Colonic mucosa (tissue), 4 donors: ENCODE data around the gene LY6G6F. TPM values are rescaled to one million over a fixed set of nuclear protein-coding genes. Genes with fewer than 3 reads are reported as not detected.

Source experiments
- DNase-seq: peaks from one replicate; pipeline ENCODE4 v3.0.0-alpha.2; 2020
- H3K27ac ChIP-seq: fragments of 200-600 bp; one replicate; pipeline ENCODE4 v1.8.0; 2021
- H3K27me3 ChIP-seq: fragments of 200-600 bp; one replicate; pipeline ENCODE4 v1.8.0; 2021
- H3K36me3 ChIP-seq: fragments of 200-600 bp; one replicate; pipeline ENCODE4 v1.8.0; 2021
- H3K4me1 ChIP-seq: fragments of 200-600 bp; one replicate; pipeline ENCODE4 v1.8.0; 2021; ENCODE audit warnings: mild to moderate bottlenecking
- H3K4me3 ChIP-seq: fragments of 200-600 bp; one replicate; pipeline ENCODE4 v1.8.0; 2021
- H3K9ac ChIP-seq, 2 donors: one replicate each; pipeline ENCODE4 v1.7.0; 2013; ENCODE audit warnings: control low read depth in 2 of 2, low read depth in 2 of 2, low read length in 2 of 2
- H3K9me3 ChIP-seq: fragments of 200-600 bp; one replicate; pipeline ENCODE4 v1.8.0; 2021
- CTCF ChIP-seq: fragments of 200-600 bp; IDR thresholded peaks from one replicate; pipeline ENCODE4 v1.8.0; 2022; ENCODE audit warnings: antibody characterized with exemption, mild to moderate bottlenecking
- intact Hi-C: fragments of 100-400 bp; cut with DNase I; formaldehyde crosslinking; loops from one replicate; pipeline ENCODE4 v1.14.1; 2022
- total RNA-seq, 2 donors: library from RNA; stranded (reverse); fragmentation: NEBNext Ultra II Directional in 1 of 2; extraction: Animal tissue kit (Norgen Biotek cat#: 25700) in 1 of 2; gene quantifications; one replicate each; pipeline ENCODE4 v1.2.1, GENCODE V29; 2021
- donor health status: healthy.
- donor health status: DM: no; HTN: no; CAD: no.
- donor health status: DM: no; HTN: no; CAD: no.

Gene LY6G6F
- total RNA-seq, 2 donors from 2014 or later = not detected

GRCh38 chr6:31741815-31742214 lies 35.1 kb downstream of the LY6G6F start:
- intact Hi-C loops = no loop called here
- Histone ChIP-seq H3K27me3 (no peaks in the 10 kb centered on the region), H3K9ac (no peak overlapping the region), H3K9me3 (no peaks in the 10 kb centered on the region), H3K36me3 (no peaks in the 10 kb centered on the region), H3K4me1 (peaks cover 7% of the 10 kb centered on the region), H3K27ac (no peak overlapping the region), H3K4me3 (no peak overlapping the region)
- DNase-seq = no peak
- no peak for TF ChIP-seq CTCF

GRCh38 chr6:31742894-31743293 lies 36.2 kb downstream of the LY6G6F start:
- Histone ChIP-seq H3K4me1 (peaks cover 4% of the 10 kb centered on the region), H3K36me3 (no peaks in the 10 kb centered on the region), H3K27ac (no peak overlapping the region), H3K4me3 (no peak overlapping the region), H3K9me3 (no peaks in the 10 kb centered on the region), H3K27me3 (no peaks in the 10 kb centered on the region), H3K9ac (no peak overlapping the region)
- intact Hi-C loops = no loop called here
- no peak for TF ChIP-seq CTCF
- DNase-seq = no peak

GRCh38 chr6:31744422-31744821 lies 37.8 kb downstream of the LY6G6F start:
- Histone ChIP-seq H3K4me3 (no peak overlapping the region), H3K9me3 (no peaks in the 10 kb centered on the region), H3K36me3 (no peaks in the 10 kb centered on the region), H3K4me1 (no peaks in the 10 kb centered on the region), H3K9ac (no peak overlapping the region), H3K27ac (no peak overlapping the region), H3K27me3 (no peaks in the 10 kb centered on the region)
- DNase-seq = no peak
- TF ChIP-seq CTCF = no peak
- intact Hi-C loops = no loop called here

- H3K9ac ChIP-seq = no peak overlapping the region
- H3K4me1 ChIP-seq = no peaks in the 10 kb centered on the region
- no peak for TF ChIP-seq CTCF
- DNase-seq = no peak
- intact Hi-C loops = no loop called here
- H3K36me3 ChIP-seq = no peaks in the 10 kb centered on the region
- no peaks in the 10 kb centered on the region for H3K9me3 ChIP-seq
- no peaks in the 10 kb centered on the region for H3K27me3 ChIP-seq
- H3K4me3 ChIP-seq = no peak overlapping the region
- no peak overlapping the region for H3K27ac ChIP-seq
These were observed 42.8 kb downstream of the LY6G6F start for GRCh38 chr6:31749301-31750036.

GRCh38 chr6:31750411-31751022 lies 43.9 kb downstream of the LY6G6F start:
- Histone ChIP-seq H3K27me3 (no peaks in the 10 kb centered on the region), H3K4me3 (no peak overlapping the region), H3K9me3 (no peaks in the 10 kb centered on the region), H3K4me1 (no peaks in the 10 kb centered on the region), H3K27ac (no peak overlapping the region), H3K36me3 (no peaks in the 10 kb centered on the region), H3K9ac (no peak overlapping the region)
- intact Hi-C loops = no loop called here
- no peak for TF ChIP-seq CTCF
- DNase-seq = no peak
